LNCAP (cell line): ENCODE results near the gene SHROOM3.

Experiments used
- TF ChIP-seq, protein P1 (sequence below): fragments of 450-650 bp; IDR thresholded peaks from 2 replicates; pipeline ENCODE4 v1.5.1; 2017; ENCODE audit warnings: mild to moderate bottlenecking

Gene SHROOM3

DNA sequence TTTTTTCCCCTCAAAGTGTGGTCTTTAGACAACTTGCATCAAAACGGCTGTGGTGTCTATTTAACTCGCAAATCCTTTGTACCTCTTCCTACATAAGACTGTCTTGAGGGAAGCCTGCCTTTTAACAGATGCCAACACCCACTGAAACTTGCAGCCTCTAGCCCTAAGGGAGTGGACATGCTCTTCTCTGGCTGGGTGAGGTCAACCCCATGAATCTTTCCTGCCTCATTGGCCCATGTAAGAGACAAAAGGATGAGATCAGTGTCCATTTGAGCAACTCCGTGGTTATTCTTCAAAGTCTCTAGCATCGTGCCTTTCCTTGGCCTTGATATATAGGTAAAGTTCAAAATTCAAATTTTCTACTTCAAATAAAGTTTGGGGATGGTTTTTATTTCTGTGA lies 134.7 kb downstream of the SHROOM3 start:
- TF ChIP-seq, protein P1, sequence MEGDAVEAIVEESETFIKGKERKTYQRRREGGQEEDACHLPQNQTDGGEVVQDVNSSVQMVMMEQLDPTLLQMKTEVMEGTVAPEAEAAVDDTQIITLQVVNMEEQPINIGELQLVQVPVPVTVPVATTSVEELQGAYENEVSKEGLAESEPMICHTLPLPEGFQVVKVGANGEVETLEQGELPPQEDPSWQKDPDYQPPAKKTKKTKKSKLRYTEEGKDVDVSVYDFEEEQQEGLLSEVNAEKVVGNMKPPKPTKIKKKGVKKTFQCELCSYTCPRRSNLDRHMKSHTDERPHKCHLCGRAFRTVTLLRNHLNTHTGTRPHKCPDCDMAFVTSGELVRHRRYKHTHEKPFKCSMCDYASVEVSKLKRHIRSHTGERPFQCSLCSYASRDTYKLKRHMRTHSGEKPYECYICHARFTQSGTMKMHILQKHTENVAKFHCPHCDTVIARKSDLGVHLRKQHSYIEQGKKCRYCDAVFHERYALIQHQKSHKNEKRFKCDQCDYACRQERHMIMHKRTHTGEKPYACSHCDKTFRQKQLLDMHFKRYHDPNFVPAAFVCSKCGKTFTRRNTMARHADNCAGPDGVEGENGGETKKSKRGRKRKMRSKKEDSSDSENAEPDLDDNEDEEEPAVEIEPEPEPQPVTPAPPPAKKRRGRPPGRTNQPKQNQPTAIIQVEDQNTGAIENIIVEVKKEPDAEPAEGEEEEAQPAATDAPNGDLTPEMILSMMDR = no peak

DNA sequence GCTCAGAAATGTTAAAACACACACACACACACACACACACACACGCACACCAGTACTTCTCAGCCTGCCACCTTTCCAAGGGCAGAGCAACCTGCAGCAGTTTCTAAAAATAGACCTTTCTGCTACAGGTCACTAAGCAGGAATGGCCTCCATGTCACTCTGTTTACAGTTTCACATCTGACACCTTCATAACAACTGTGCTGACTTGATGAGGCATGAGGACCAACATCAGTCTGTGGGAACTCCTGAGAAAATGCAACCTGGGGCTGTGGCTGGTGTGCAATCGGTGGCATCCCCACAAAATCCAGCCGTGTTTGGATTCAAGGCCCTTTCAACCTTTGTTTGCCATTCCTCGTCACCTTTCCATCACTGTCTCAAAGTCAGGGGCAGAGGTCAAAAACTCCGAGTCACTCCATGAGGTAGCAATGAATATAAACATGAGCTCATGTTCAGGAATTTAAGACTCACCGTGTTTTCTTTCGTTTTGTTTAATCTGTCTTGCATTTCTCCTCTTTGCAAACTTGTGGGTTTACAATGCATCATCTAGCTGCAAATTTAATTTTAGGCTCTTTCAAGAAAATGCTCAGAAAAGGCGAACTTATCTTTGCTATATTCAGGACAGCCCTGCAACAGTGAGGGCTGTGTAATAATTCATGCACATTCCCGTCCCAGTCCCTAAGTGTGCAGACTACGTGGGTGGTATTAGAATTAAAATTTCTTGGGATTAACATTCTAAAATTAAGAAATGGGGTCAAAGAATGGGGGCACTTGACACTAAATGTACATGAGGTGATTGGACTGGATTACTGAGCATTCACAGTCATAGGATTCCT lies 135.3 kb downstream of the SHROOM3 start:
- TF ChIP-seq, protein P1 = no peak

DNA sequence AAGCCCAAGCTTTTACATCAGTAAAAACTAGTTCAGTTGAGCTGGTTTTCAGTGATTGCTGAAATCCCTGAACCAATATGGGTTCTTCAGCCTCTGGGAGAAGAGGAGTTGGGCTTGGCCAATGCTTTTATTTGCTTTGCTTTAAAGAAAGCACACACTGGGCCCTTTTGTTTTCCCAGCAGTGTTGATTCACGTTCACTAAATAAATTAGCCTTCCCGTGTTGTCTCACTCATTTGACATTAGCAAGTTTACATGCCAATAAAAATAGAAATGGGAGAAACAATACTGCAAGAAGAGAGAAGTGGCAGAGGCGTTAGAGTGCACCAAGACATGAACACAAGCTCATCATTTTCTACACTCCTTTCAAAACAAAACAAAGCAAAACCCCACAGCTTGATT lies 136.2 kb downstream of the SHROOM3 start:
- TF ChIP-seq, protein P1 = no peak

DNA sequence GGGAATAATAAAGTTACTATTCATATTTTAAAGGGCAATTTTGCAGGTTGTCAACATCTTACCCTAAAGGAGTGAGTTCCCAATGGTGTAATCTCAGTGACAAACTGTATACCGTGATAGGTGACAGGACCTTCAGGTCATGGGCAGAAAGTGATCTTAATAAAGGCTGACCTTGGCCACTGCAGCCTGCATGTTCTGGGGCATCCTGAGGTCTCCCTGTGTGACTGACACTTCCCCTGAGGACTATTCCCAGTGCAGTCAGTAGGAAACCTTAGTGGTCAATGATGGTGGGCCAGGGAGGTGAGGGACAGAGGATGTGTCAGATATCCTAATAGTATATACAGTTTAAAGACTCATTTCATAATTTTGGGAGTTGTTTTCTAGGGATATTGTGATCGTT lies 137.2 kb downstream of the SHROOM3 start:
- TF ChIP-seq, protein P1 = no peak

DNA sequence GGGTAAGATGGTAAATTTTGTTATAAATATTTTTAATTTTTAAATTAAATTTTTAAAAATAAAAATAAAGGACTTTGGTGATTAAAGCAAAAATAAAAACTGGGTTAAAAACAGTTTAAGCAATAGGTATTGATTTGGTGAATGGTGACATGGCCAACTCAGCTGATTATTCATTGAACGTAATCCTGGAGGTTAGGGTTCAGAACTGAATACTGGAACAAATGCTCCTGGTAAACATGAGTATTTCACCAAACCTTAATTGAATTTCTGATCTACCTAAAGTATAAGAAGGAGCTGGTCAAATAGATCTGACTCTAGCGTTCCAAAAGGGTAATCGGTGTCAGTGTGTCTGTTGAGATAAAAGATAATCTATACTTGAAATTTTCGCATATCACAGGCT lies 141.8 kb downstream of the SHROOM3 start:
- TF ChIP-seq, protein P1 = no peak

DNA sequence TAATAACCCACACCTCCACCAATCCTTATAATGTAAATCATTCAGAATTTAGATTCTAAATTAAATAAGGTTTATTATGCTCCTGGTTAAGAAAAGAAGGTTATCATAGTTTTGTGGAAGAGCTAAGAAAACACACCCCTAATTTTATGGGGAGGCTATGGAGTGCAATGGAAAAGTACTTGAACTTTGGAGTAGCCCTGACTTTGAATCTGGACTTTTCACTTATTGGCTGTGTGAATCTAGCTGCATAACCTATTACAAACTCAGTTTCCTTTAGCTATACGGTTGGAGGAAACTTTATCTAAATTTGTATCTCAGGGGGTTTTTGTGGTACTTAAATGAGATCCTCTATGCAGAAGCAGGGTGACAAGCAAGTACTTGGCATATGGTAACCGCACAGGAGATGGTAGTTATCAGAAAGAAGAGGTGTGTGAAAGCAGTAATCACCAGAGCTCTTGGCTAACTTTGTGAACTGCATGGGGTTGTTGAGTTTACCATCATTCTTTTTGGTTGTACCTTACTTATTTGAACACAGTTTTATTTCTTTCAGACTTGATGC lies 143.1 kb downstream of the SHROOM3 start:
- TF ChIP-seq, protein P1 = no peak

DNA sequence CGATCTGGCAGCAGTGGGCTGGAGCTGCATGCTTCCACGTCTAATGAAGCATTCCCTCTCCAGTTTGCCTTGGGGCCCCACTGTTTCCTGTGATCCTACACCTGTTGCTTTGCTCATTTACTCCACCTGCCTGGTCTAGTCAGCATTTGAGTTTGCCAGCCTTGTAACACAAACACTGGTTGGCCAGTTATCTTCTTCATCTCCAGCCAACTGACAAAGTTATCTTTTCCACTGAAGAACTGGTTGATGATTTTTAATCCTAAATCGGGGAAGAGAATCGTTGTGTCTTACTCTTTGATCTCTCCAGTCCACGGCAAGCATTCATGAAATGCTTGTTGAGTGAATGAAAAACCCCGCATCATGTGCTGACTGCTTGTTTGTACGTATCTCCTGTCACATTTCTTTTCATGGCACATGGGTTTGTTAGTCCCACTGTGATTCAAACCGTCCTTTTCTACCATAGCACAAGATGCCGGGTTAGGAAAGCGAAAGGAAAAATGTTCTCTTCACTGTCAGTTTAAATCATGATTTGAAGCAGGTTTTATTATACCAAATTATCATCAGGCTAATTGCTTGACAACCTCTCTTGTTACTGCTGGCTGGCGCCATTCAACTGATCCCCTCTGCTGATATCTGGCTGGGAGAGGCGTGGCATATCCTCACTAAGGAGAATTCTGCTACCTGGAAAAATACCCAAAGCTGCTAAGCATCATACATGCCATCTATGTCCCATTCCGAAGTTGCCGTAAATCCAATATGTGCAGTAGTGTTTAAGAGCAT lies 144.8 kb downstream of the SHROOM3 start:
- TF ChIP-seq, protein P1 = no peak
